Erythroblast (primary cell): ENCODE measurements around the gene CRYBG3.

Experiments
- DNase-seq, 2 experiments: peaks; one replicate each; lab custom pipeline; 2025; lab: John Stamatoyannopoulos, UW
- GATA1 ChIP-seq: IDR thresholded peaks from 2 replicates; pipeline ENCODE4 v1.6.1; 2011; ENCODE audit warnings: low read depth, mild to moderate bottlenecking, control low read depth, low read length, moderate library complexity
- POLR2A ChIP-seq: IDR thresholded peaks from 2 replicates; pipeline ENCODE4 v1.6.1; 2011; ENCODE audit warnings: mild to moderate bottlenecking, low read length

The CRYBG3 gene

DNA sequence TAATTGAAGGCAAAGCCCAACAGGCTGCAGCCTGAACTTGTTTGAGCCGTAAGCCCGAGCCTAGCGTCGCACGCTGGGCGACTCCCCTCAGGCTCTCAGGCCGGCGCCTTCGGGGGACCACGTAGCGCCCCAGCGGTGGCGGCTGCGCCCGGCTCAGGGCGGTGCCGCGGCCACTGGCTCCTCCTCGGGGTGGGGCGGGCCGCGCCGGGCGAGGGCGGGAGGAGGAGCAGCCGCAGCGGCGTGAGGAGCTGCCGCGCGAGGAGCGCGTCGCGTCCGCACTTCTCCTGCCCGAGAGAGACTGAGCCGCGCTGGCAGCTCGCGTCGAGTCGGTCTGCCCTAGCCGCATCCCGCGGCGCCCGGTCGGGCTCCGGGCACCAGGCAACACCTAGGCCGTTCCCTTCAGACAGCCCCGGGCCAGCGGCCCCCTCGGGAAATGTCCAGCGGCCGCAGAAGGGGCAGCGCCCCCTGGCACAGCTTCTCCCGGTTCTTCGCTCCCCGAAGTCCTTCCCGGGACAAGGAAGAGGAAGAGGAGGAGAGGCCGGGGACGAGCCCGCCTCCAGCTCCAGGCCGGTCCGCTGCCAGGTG lies at the start of gene CRYBG3:
CRYBG3 (plus strand) TSS at position 238 of the 585 bp plus-strand sequence; CDS start at position 434, 196 bp downstream.
- peak; percentile 81 to 82 for DNase-seq
- TF ChIP-seq GATA1 (no peak), POLR2A (no peak)

- DNase-seq: no peak
- TF ChIP-seq GATA1: no peak
These were observed 48.9 kb upstream of the CRYBG3 start for GRCh38 chr3:97772926-97773325.

DNA sequence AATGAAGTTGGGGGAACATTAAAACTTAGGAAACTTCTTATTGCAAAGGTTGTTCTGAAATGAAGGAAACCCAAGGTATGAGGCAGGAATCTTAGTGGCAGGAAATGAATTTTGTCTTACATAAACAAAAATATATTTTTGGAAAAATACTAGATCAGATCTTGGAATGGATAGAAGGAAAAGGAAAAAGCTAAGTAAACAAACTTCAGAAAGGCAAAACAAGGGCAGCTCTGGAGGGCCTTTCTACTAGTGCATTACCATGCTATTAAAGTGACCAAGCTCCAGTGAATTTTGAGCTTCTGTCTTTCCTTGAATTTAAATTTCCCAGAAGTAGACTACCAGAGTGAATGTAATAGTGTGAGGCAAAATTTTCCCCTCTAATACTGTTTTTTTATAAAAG lies 43.7 kb upstream of the CRYBG3 start:
- no peak for TF ChIP-seq POLR2A
- TF ChIP-seq GATA1: no peak
- no peak for DNase-seq

DNA sequence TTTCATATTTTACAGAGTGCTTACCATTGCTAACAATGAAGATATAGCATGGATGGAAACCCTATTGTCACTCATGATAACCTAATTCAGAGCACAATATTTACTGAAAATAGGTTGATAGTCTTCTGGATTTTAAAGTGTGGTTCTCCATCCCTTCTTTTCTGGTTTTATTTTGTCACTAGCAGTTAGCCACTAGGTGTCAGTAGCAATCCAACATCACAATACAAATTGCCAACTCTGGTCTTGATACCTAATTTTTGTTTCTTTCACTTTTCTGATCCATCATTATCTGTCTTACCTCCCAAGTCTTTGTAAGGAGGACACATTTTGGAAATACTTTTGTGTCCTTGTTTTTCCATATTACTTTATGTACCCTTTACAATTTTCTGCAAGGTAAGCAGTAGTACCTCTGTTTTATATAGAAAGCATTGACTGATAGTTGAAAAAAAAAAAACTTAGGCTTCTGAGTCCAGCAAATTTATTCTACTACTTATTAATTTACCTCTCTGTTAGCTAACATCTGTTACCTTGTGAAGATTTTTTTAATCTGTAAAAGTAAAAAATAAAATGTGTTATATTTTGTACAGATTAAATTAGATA lies 28.3 kb upstream of the CRYBG3 start:
- DNase-seq: peak; percentile 50 to 73
- TF ChIP-seq POLR2A (no peak), GATA1 (no peak)

- TF ChIP-seq GATA1: no peak
- no peak for TF ChIP-seq POLR2A
- no peak for DNase-seq
These were observed 25.9 kb upstream of the CRYBG3 start for GRCh38 chr3:97795951-97796350.

DNA sequence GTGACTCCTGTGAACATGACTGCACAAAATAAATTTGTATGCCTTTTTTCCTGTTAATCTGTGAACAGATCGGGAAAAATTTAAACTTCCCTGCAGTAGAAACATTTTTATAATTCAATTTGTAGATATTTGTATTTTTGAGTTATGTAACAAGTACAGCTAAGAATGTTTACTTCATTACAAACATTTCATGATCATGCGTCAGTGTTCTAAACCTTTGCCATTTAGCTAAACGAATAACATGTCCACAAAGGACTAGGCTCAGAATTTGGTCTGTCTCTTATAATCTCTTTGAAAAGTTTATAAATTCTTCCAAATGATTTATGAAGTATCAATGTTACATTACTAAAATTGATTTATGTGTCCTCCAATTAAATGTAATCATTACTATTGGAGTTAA lies 17.3 kb upstream of the CRYBG3 start:
- no peak for DNase-seq
- TF ChIP-seq POLR2A (no peak), GATA1 (no peak)

DNA sequence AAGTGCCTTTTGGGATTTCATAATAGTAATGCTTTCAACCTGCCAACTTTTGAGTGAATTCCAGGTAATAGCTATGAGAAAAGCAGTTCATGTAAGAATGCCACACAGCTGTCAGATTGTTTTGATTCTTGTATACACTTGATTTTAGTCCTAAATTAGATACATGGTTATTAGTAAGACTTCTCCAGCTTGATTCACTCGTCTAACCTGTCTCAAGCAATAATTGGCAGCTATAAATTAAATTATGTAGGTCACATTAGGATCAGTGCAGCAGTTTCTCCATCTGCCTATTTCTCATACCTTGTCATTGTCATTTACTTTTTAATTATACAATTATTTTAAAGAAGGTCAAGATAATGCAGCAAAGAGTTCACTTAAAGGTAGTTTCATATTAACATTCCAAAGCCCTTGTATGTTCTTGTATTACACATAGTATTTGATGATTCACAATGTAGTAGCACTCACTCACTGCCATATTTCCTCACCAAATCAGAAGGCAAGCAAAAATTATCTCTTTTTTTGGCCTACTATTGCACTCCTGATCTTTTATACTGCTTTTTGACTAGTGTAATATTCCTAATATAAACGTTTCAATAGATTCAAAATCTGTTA lies 10.9 kb upstream of the CRYBG3 start:
- no peak for DNase-seq
- TF ChIP-seq GATA1 (no peak), POLR2A (no peak)

DNA sequence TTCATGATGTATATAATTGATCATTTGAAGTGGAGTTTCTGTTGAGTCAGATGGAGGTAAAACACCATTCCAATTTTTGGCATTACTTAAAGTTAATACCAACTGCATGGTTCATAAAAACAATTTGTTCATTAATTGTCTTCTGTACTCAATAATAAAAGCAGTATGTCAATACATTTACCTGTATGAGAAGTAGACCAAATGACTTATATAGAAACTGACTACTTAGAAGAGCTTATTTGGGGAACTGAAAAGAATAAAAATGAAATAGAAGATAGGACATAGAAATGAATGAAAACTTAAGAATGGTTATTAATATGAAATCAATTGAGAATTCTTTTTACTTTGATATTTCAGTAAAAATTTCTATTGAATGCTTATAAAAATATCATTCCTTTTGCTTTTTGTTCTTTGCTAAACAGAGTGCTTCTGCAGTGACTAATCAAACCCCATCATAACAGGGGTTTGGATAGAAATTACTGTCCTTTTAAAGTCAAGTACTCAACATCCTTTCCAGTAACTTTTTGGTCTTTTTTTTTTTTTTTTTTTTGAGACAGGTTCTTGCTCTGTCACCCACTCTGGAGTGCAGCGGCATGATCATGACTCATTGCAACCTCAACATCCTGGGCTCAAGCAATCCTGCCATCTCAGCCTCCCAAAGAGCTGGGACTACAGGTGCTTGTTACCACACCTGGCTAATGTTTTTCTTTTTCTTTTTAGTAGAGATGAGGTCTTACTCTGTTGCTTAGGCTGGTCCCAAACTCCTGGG lies 6.5 kb upstream of the CRYBG3 start:
- no peak for TF ChIP-seq POLR2A
- TF ChIP-seq GATA1: no peak
- DNase-seq: no peak

DNA sequence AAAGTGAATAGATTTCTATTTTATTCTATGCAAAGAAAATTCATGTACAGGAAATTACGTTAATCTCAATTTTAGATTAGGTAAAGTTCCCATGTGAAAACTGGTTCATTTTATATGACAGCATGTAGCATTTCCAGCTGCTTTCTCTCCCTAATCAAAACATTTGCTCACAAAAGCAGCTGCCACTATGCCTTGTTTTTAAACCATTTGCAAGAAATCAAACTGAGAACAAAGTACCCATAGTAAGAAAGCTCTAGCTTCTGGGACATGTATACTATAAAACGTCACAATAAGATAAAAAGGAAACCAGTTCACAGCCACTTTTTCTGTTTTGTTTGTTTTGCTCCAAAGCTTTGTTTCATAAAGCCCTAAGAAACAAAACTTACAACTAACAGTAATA lies 5.0 kb upstream of the CRYBG3 start:
- DNase-seq: no peak
- no peak for TF ChIP-seq POLR2A
- no peak for TF ChIP-seq GATA1

DNA sequence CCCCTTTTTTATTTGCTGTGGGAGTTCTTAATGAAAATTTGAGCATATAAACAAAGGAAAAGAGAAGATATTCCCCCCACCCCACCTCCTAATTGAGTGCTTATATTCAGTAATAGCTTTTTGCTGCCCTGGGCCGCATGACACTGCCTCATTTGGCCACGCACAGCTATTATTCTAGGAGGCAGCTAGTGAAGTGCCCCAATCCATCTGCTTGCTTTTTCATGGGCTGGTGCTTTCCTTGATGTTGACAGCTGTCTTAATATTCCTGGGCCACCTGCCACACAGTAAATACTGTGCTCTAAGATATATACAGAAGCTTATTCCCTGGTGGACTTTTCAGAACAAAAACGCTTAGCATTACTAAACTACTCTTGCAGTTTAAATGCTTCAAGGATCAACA lies 3.8 kb upstream of the CRYBG3 start:
- DNase-seq: no peak
- no peak for TF ChIP-seq POLR2A
- no peak for TF ChIP-seq GATA1

DNA sequence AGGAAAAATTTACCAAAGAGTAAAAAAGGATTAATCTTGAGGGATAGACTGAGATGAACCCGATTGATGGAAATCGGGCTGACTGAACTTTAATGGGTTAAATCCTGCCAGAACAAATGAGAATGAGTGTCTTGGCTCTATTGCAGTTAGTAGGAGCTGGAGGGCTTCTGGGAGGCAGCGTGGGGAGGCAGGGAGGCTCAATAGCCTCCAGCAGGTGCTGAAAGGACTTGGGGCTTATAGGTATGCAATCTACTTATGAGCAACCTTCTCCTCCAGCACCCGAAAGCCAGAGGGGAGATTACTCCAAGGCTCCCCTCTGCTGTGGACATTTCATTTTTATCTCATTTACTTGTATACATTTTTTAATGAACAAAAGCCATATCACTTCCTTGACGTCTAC lies 1.0 kb upstream of the CRYBG3 start:
- DNase-seq: no peak
- TF ChIP-seq POLR2A: no peak
- TF ChIP-seq GATA1: no peak

DNA sequence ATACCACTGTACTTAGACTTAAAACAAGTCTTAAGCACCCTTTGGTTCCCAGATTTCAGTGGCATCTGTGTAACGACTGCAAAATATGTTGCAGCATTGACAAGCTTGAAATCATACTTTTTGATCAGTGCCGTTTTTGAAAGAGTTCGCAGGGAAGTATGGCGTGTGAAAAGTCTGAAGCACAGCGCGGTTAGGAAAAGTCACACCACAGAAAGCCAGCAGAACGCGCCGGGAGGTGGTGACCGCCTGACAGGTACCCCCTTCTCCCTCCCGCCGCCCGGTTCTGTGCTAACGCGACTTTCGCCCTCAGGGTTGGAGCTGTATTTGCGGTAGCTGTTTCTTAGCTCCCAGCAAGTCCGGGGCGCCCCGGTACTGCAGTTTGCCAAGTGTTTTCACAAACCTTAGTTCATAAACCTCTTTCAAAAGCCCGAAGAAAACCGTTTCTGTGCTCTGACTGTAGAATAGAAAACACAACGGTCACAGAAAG lies 481 bp upstream of the CRYBG3 start:
- no peak for DNase-seq

GRCh38 chr3:97822359-97822775 lies 556 bp downstream of the CRYBG3 start:
- peak in 1 of 2 experiments; percentile 16 for DNase-seq
- TF ChIP-seq GATA1 (no peak), POLR2A (no peak)

More for the DNA sequence above, 481 bp upstream of the CRYBG3 start:
- no peak for TF ChIP-seq POLR2A
- no peak for TF ChIP-seq GATA1

DNA sequence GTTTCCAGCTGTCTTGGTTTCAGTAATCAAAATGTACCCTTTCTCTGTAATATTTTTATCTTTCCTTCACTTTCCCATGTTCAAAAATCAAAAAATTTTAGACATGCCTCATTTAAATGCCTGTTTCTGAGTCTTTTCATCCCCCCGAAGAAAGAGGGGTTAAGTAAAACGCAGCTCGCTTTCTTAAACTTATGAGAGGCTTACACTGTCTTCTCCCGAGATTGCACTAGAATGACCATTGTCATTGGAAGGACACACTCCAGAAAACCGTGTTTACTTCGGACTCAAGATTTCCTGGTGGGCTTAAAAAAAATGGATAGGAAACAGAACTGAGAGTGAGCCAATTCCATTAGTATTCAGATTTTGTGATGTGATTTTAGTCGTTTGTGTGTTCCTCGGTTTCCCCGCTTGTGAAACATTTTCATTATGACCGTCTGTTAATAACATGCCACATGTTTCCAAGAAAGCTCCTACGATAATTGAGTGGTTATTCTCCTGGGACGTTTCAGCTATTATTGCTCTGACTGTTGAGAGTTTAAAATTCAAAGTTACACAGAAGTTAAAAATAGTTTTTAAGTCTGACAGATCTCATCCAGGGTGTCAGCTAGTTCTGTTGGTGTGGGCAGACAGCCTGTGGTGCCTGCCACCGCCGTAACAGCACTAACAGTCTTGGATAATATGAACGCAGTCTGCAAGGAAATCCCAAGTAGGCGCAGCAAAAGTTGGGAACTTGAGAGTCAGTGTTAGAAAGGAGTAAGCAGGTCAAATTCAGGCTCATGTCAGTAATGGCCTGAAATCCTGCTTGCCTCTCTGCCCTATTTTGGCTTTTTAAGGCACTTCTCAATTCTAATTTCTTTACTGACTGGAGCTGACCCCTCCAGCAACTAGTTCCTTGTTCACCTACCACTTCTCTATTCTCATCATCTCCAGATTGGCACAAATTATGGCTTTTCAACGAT lies 1.5 kb downstream of the CRYBG3 start:
- no peak for DNase-seq
- TF ChIP-seq GATA1: no peak
- no peak for TF ChIP-seq POLR2A
